Nephron progenitor cell (in vitro differentiated cells): Measurements from ENCODE around the gene SMG9.
"Not testable (repeated sequence)": the region's sequence is repeated elsewhere in the genome, so short reads cannot be mapped to it uniquely, and the experiment has no call there.

Experiments used
- DNase-seq: peaks from one replicate; pipeline ENCODE4 v3.0.0; 2021
- H3K27ac Mint-ChIP-seq: 2 replicates; pipeline ENCODE4 v1.8.0; 2021; ENCODE audit warnings: mild to moderate bottlenecking, moderate library complexity, mixed read lengths
- H3K27me3 Mint-ChIP-seq: 2 replicates; pipeline ENCODE4 v1.8.0; 2021; ENCODE audit warnings: mild to moderate bottlenecking, low read depth, mixed read lengths; ENCODE audit not compliant: poor library complexity
- H3K36me3 Mint-ChIP-seq: 2 replicates; pipeline ENCODE4 v1.8.0; 2021; ENCODE audit warnings: low read depth, mixed read lengths
- H3K4me1 Mint-ChIP-seq: 2 replicates; pipeline ENCODE4 v1.8.0; 2021; ENCODE audit warnings: mixed read lengths
- H3K4me3 Mint-ChIP-seq: 2 replicates; pipeline ENCODE4 v1.8.0; 2021; ENCODE audit warnings: mild to moderate bottlenecking, moderate library complexity, mixed read lengths
- H3K9me3 Mint-ChIP-seq: 2 replicates; pipeline ENCODE4 v1.8.0; 2021; ENCODE audit warnings: mild to moderate bottlenecking, moderate library complexity, mixed read lengths
- TF ChIP-seq, protein P1 (sequence below): fragments of 200-600 bp; sonication (generic); IDR thresholded peaks from 2 replicates; pipeline ENCODE4 v1.5.0; 2021; ENCODE audit warnings: antibody characterized with exemption

The SMG9 gene

DNA sequence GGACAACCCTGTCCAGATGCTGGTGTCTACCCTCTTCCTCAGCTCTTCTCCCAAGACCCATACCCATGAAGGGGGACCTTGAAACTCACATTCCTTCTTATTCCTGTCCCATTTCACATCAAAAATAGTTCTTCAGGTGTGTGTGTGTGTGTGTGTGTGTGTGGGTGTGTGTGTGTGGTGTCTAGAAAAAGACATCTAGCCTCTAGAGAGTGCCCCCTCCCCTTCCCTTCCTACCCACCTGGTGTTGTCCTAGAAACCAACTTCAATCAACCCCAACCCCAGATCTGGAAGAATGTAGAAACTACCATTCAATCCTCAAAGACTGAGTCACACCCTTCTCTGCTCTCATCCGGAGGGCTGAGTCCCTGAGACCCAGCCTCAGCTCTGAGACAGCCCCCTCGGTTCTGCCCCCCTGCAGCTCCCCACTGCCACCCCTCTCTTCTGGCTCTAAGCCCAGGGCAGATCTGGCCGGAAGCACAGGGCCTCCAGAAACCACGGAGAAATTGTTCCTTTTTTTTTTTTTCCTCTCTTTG lies 22.5 kb upstream of the SMG9 start:
- H3K36me3 Mint-ChIP-seq, result no peaks in the 10 kb centered on the region
- DNase-seq, result no peak
- TF ChIP-seq, protein P1, sequence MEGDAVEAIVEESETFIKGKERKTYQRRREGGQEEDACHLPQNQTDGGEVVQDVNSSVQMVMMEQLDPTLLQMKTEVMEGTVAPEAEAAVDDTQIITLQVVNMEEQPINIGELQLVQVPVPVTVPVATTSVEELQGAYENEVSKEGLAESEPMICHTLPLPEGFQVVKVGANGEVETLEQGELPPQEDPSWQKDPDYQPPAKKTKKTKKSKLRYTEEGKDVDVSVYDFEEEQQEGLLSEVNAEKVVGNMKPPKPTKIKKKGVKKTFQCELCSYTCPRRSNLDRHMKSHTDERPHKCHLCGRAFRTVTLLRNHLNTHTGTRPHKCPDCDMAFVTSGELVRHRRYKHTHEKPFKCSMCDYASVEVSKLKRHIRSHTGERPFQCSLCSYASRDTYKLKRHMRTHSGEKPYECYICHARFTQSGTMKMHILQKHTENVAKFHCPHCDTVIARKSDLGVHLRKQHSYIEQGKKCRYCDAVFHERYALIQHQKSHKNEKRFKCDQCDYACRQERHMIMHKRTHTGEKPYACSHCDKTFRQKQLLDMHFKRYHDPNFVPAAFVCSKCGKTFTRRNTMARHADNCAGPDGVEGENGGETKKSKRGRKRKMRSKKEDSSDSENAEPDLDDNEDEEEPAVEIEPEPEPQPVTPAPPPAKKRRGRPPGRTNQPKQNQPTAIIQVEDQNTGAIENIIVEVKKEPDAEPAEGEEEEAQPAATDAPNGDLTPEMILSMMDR, result no peak
- H3K4me3 Mint-ChIP-seq, result no peak overlapping the region
- H3K27me3 Mint-ChIP-seq, result peaks cover 70% of the 10 kb centered on the region
- H3K9me3 Mint-ChIP-seq, result no peaks in the 10 kb centered on the region
- H3K4me1 Mint-ChIP-seq, result peaks cover 65% of the 10 kb centered on the region
- no peak overlapping the region for H3K27ac Mint-ChIP-seq

DNA sequence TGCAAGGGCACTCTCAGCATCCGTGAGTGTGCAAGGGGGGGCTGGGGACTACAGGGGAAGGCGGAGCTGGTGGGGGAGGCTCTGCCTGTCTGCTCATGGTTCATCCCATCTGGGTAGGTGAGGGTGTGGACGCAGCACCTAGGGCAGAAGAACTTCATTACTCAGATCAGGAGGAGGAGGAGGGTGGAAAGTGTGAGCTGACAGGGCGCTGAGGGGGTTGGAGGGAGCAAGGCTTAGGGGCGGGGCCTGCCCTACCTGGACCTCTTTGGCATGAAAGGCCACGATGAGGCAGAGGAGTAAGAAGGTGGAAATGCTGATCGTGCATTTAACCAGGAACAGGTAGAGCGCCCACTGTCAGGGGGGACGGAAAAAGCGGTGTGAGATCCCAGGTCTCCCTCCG lies 21.5 kb upstream of the SMG9 start:
- DNase-seq, result no peak
- Mint-ChIP-seq H3K4me3 (peak overlapping the region; percentile 15), H3K9me3 (no peaks in the 10 kb centered on the region), H3K27ac (no peak overlapping the region), H3K4me1 (peaks cover 58% of the 10 kb centered on the region), H3K36me3 (no peaks in the 10 kb centered on the region), H3K27me3 (peaks cover 79% of the 10 kb centered on the region)
- TF ChIP-seq, protein P1, result no peak

DNA sequence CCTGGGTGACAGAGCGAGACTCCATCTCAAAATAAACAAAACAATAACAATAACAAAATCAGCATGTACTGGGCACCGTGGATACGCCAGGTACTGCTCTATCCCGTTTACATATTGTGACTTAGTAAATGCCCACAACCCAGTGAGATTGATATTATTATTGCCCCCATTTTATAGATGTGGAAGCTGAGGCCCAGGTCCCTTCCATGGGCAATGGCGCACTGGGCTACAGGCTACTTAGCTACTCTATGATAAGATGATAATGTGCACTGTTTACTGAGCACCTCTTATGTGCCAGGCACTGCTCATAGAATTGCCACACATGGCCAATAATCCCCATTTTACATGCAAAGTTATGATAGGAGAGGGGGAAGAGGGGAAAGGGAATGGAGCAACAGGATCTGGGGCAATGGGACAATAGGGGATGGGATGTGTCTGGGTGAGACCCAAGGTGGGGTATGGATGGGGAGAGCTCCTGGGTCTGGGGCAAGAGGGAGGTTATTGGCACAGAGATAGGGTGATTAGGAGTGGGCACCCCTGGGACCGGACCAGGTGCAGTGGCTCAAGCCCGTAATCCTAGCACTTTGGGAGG lies 20.6 kb upstream of the SMG9 start:
- no peak for DNase-seq
- H3K36me3 Mint-ChIP-seq, result no peaks in the 10 kb centered on the region
- H3K9me3 Mint-ChIP-seq, result no peaks in the 10 kb centered on the region
- peaks cover 88% of the 10 kb centered on the region for H3K27me3 Mint-ChIP-seq
- H3K4me1 Mint-ChIP-seq, result peaks cover 54% of the 10 kb centered on the region
- TF ChIP-seq, protein P1, result no peak
- H3K4me3 Mint-ChIP-seq, result no peak overlapping the region
- no peak overlapping the region for H3K27ac Mint-ChIP-seq

DNA sequence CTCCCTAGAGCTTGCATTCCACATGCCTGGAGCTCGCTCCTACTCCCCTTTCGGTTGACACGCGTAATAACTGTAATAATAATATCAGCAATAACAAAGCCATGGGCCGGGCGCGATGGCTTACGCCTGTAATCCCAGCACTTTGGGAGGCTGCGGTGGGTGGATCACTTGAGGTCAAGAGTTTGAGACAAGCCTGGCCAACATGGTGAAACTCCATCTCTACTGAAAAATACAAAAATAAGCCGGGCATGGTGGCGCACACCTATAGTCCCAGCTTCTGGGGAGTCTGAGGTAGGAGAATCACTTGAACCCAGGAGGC lies 20.1 kb upstream of the SMG9 start:
- Mint-ChIP-seq H3K27me3 (peaks cover 92% of the 10 kb centered on the region), H3K4me3 (peak overlapping the region; percentile 75), H3K4me1 (peaks cover 52% of the 10 kb centered on the region)
- not testable (repeated sequence) for H3K27ac Mint-ChIP-seq, H3K36me3 Mint-ChIP-seq, H3K9me3 Mint-ChIP-seq, DNase-seq

DNA sequence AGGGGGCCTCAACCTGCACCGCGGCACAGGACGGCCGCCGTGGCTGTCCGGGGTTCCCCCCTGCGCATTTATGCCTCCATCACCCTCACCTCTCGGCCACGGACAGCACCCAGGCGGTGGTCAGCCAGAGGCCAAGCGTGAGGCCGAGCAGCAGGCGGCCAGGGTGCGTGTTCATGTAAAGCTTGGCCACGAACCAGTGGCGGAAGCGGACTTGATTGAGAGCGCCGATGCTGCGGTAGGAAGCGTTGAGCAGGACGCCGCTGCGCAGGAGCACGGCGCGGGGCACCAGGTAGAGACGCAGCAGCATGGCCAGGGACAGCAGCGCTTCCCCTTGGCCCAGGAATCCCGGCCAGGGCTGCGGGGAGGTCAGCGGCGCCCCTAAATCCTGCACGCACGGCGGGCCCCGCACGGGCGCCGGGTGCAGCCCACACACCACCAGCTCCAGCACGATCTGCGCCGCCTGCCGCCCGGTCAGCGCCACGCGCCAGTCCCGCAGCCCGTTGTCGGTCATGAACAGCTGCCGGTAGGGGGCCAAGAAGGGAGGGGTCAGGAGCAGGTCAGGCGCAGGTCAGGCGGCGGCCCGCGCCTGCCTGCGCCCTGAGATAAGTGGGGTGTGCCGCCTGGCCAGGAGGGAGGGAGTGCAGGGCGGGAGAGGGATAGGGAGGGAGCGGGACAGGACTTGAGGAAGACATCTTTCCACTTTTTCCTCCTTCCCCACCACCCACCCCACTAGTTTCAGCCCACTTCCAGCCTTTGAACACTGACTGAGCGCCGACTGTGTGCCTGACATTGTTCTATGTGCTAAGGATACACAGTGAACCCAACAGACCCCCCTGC lies 19.6 kb upstream of the SMG9 start:
- DNase-seq, result peak; percentile 86
- Mint-ChIP-seq H3K27ac (no peak overlapping the region), H3K27me3 (peaks cover 94% of the 10 kb centered on the region), H3K36me3 (no peaks in the 10 kb centered on the region), H3K4me1 (peaks cover 47% of the 10 kb centered on the region), H3K9me3 (no peaks in the 10 kb centered on the region), H3K4me3 (peak overlapping the region; percentile 75)
- TF ChIP-seq, protein P1, result peak; percentile 57

DNA sequence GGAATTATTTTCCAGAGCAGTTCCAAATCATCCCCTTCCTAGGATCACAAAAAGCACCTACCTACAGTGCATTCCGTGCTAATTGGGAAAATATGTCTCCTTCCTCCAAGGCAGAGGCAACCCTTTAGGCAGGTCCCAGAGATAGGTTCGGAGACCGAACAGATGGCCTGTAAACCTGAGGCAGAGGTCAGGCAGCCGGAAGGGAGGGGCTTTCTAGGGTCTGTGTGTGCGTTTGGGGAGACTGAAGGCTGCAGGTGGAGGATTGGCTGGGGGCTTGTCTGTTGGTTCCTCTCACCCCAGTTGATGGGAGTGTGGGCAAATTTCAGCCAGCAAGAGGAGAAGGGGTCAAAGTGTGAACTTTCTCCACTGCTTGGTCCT lies 19.0 kb upstream of the SMG9 start:
- DNase-seq, result no peak
- TF ChIP-seq, protein P1, result no peak
- Mint-ChIP-seq H3K4me1 (peaks cover 45% of the 10 kb centered on the region), H3K36me3 (no peaks in the 10 kb centered on the region), H3K27me3 (peaks cover 97% of the 10 kb centered on the region), H3K4me3 (peak overlapping the region; percentile 75), H3K9me3 (no peaks in the 10 kb centered on the region), H3K27ac (no peak overlapping the region)
